ENCODE measurements around the gene UBE2QL1.

The UBE2QL1 gene

GRCh38 chr5:6450319-6450833 lies 1.7 kb downstream of the UBE2QL1 start:
- TF ChIP-seq TCF4 (CRISPR knock-in tag; IDR thresholded peaks at IDR 0.05; ENCODE audit: borderline replicate concordance) (no peak), POU6F1 (CRISPR knock-in tag; IDR thresholded peaks at IDR 0.05; ENCODE audit: borderline replicate concordance, low read depth) (no peak), TOX (CRISPR knock-in tag; IDR thresholded peaks at IDR 0.05; ENCODE audit: borderline replicate concordance) (no peak), ZFP3 (CRISPR knock-in tag; IDR thresholded peaks at IDR 0.05) (no peak), PPARA (CRISPR knock-in tag; IDR thresholded peaks at IDR 0.05; ENCODE audit: borderline replicate concordance) (no peak), BACH2 (CRISPR knock-in tag; IDR thresholded peaks at IDR 0.05; ENCODE audit: borderline replicate concordance) (no peak), TSHZ2 (CRISPR knock-in tag; IDR thresholded peaks at IDR 0.05) (no peak), RARB (CRISPR knock-in tag; IDR thresholded peaks at IDR 0.05) (no peak), ESRRG (CRISPR knock-in tag; IDR thresholded peaks at IDR 0.05) (no peak), ARNTL (CRISPR knock-in tag; IDR thresholded peaks at IDR 0.05; ENCODE audit: borderline replicate concordance, low read depth) (no peak), PATZ1 (CRISPR knock-in tag; IDR thresholded peaks at IDR 0.05; ENCODE audit: borderline replicate concordance) (no peak), ZNF8 (CRISPR knock-in tag; IDR thresholded peaks at IDR 0.05) (no peak), ZC3H10 (CRISPR knock-in tag; IDR thresholded peaks at IDR 0.05) (no peak), OSR1 (CRISPR knock-in tag; IDR thresholded peaks at IDR 0.05) (no peak), CSRNP3 (CRISPR knock-in tag; IDR thresholded peaks at IDR 0.05) (no peak)
- no peak for ATAC-seq

GRCh38 chr5:6452622-6453504 lies 4.2 kb downstream of the UBE2QL1 start:
- no peak for ATAC-seq
- TF ChIP-seq CREB5 (CRISPR knock-in tag; IDR thresholded peaks at IDR 0.05; ENCODE audit: low read depth) (no peak), OSR1 (CRISPR knock-in tag; IDR thresholded peaks at IDR 0.05) (no peak), ZNF565 (CRISPR knock-in tag; conservative IDR thresholded peaks at IDR 0.05; ENCODE audit: low read depth) (no peak), TOX (CRISPR knock-in tag; IDR thresholded peaks at IDR 0.05; ENCODE audit: borderline replicate concordance) (no peak), CSRNP3 (CRISPR knock-in tag; IDR thresholded peaks at IDR 0.05) (no peak), ZC3H10 (CRISPR knock-in tag; IDR thresholded peaks at IDR 0.05) (no peak), ESRRG (CRISPR knock-in tag; IDR thresholded peaks at IDR 0.05) (no peak), ZFP3 (CRISPR knock-in tag; IDR thresholded peaks at IDR 0.05) (no peak), POU6F1 (CRISPR knock-in tag; IDR thresholded peaks at IDR 0.05; ENCODE audit: borderline replicate concordance, low read depth) (no peak), ISL1 (CRISPR knock-in tag; IDR thresholded peaks at IDR 0.05) (no peak), RARB (CRISPR knock-in tag; IDR thresholded peaks at IDR 0.05) (no peak), PATZ1 (CRISPR knock-in tag; IDR thresholded peaks at IDR 0.05; ENCODE audit: borderline replicate concordance) (no peak), CSDC2 (CRISPR knock-in tag; IDR thresholded peaks at IDR 0.05) (no peak), SNAI2 (CRISPR knock-in tag; IDR thresholded peaks at IDR 0.05) (no peak), GLIS3 (CRISPR knock-in tag; IDR thresholded peaks at IDR 0.05) (no peak)
